B cell (primary cell): ENCODE measurements around the gene NAV1. TPM values are rescaled to one million over a fixed set of nuclear protein-coding genes. Genes with fewer than 3 reads are reported as not detected.

Source experiments
- ATAC-seq: fragments of 200-7000 bp; cut with Tn5 transposase; one replicate; pipeline ENCODE4 v1.10.0; 2021; ENCODE audit warnings: low read depth, mild to moderate bottlenecking, moderate number of reproducible peaks, moderate library complexity
- CTCF ChIA-PET: fragments of 350-600 bp; sonication (Branson Sonifier 250); formaldehyde crosslinking; loops from one replicate; lab custom pipeline; 2021; ENCODE audit warnings: antibody characterized with exemption, inconsistent platforms; lab: Charles Lee
- POLR2A ChIA-PET: fragments of 350-600 bp; sonication (Branson Sonifier 250); formaldehyde crosslinking; loops from one replicate; lab custom pipeline; 2021; ENCODE audit warnings: antibody characterized with exemption; lab: Charles Lee
- DNase-seq: peaks from one replicate; pipeline ENCODE4 v3.0.0; 2013
- H2AFZ ChIP-seq: 2 replicates; pipeline ENCODE4 v1.6.1; 2012; ENCODE audit warnings: mild to moderate bottlenecking, low read depth, low read length; ENCODE audit not compliant: insufficient read depth, poor library complexity, severe bottlenecking
- H3K27ac ChIP-seq, 2 donors: 1 replicate in 1 of 2; 2 replicates in 1 of 2; pipeline ENCODE4 v1.5.1; 2012 to 2013; ENCODE audit warnings: low read length in 2 of 2, mild to moderate bottlenecking in 2 of 2, moderate library complexity in 1 of 2
- H3K27me3 ChIP-seq, 4 experiments: fragments of 200-600 bp in 1 of 4; sonication (generic) in 1 of 4; replicated peaks in 1 of 4; 1 replicate in 2 of 4; 2 replicates in 2 of 4; pipeline versions ENCODE4 v1.6.1 to v1.7.0; 2013 to 2016; ENCODE audit warnings: low read length in 3 of 4, mild to moderate bottlenecking in 2 of 4, mixed read lengths in 1 of 4, moderate library complexity in 1 of 4; ENCODE audit not compliant: insufficient read depth in 4 of 4, control insufficient read depth in 3 of 4; ENCODE audit errors: control extremely low read depth in 1 of 4
- H3K36me3 ChIP-seq, 2 experiments: replicated peaks in 1 of 2; 1 replicate in 1 of 2; 2 replicates in 1 of 2; pipeline versions ENCODE4 v1.6.1 to v1.7.1; 2013; ENCODE audit warnings: low read length in 1 of 2; ENCODE audit not compliant: insufficient read depth in 2 of 2, control insufficient read depth in 1 of 2; ENCODE audit errors: control extremely low read depth in 1 of 2, extremely low read depth in 1 of 2
- H3K4me1 ChIP-seq, 2 donors: fragments of 200-600 bp in 1 of 2; sonication (generic) in 1 of 2; 1 replicate in 1 of 2; 2 replicates in 1 of 2; pipeline versions ENCODE4 v1.5.1 to v1.6.1; 2013 to 2017; ENCODE audit warnings: low read length in 2 of 2; ENCODE audit not compliant: control insufficient read depth in 2 of 2, insufficient read depth in 2 of 2
- H3K4me2 ChIP-seq: replicated peaks from 2 replicates; pipeline ENCODE3; 2012; ENCODE audit warnings: mild to moderate bottlenecking, low read depth, low read length; ENCODE audit not compliant: poor library complexity, severe bottlenecking
- H3K4me3 ChIP-seq, 5 experiments: fragments of 200-600 bp in 1 of 5; sonication (generic) in 1 of 5; 1 replicate in 3 of 5; 2 replicates in 2 of 5; pipeline versions ENCODE4 v1.5.1 to v1.7.0; 2011 to 2016; ENCODE audit warnings: low read length in 4 of 5, mild to moderate bottlenecking in 4 of 5, low read depth in 2 of 5, control low read depth in 1 of 5, moderate library complexity in 1 of 5; ENCODE audit not compliant: insufficient read depth in 1 of 5; ENCODE audit errors: control extremely low read depth in 1 of 5, extremely low read depth in 1 of 5
- H3K79me2 ChIP-seq: fragments of 200-600 bp; sonication (generic); one replicate; pipeline ENCODE4 v1.6.0; 2016; ENCODE audit warnings: low read length; ENCODE audit not compliant: control insufficient read depth, insufficient read depth
- H3K9ac ChIP-seq: fragments of 200-600 bp; sonication (generic); 2 replicates; pipeline ENCODE4 v1.6.1; 2017; ENCODE audit warnings: mild to moderate bottlenecking, low read length, moderate library complexity
- H3K9me3 ChIP-seq, 3 donors: one replicate each; pipeline versions ENCODE4 v1.6.1 to v1.7.1; 2013; ENCODE audit warnings: low read length in 2 of 3; ENCODE audit not compliant: control insufficient read depth in 2 of 3, insufficient read depth in 1 of 3; ENCODE audit errors: control extremely low read depth in 1 of 3
- H4K20me1 ChIP-seq: 2 replicates; pipeline ENCODE4 v1.6.0; 2012; ENCODE audit warnings: mild to moderate bottlenecking, low read length; ENCODE audit not compliant: insufficient read depth, control insufficient read depth, poor library complexity, severe bottlenecking
- H3K27ac Mint-ChIP-seq: one replicate; pipeline ENCODE4 v1.8.0; 2021; ENCODE audit warnings: mixed read lengths
- H3K27me3 Mint-ChIP-seq: one replicate; pipeline ENCODE4 v1.8.0; 2021; ENCODE audit warnings: mixed read lengths
- H3K4me1 Mint-ChIP-seq: one replicate; pipeline ENCODE4 v1.8.0; 2021; ENCODE audit warnings: mixed read lengths
- H3K4me3 Mint-ChIP-seq: one replicate; pipeline ENCODE4 v1.8.0; 2021; ENCODE audit warnings: mixed read lengths
- H3K9me3 Mint-ChIP-seq: one replicate; pipeline ENCODE4 v1.8.0; 2022; ENCODE audit warnings: mixed read lengths; ENCODE audit not compliant: insufficient read depth
- CTCF ChIP-seq: fragments of 200-600 bp; IDR thresholded peaks from one replicate; pipeline ENCODE4 v1.8.0; 2022; ENCODE audit warnings: antibody characterized with exemption, mild to moderate bottlenecking
- EZH2 ChIP-seq: IDR thresholded peaks from 2 replicates; pipeline ENCODE4 v1.6.1; 2012; ENCODE audit warnings: borderline replicate concordance, low read depth, mild to moderate bottlenecking, moderate library complexity, low read length; ENCODE audit not compliant: insufficient read depth, poor library complexity, severe bottlenecking
- WGBS: methylation state at CpG from one replicate; pipeline ENCODE4 v1.1.5; 2013; ENCODE audit warnings: missing lambda C conversion rate; ENCODE audit not compliant: insufficient coverage; 5-methylcytosine and 5-hydroxymethylcytosine counted together
- intact Hi-C: fragments of 100-400 bp; cut with micrococcal nuclease; formaldehyde crosslinking; loops from one replicate; pipeline ENCODE4 v1.10.0; 2022
- polyA plus RNA-seq: library from polyadenylated mRNA; depleted of rRNA; stranded (reverse); fragments of >200 nt; gene quantifications from 2 replicates; pipeline ENCODE4 v1.2.3, GENCODE V29; 2012
- total RNA-seq, 2 donors: library from RNA; stranded (reverse); fragments of 120-200 nt in 1 of 2; gene quantifications; 1 replicate in 1 of 2; 2 replicates in 1 of 2; pipeline versions ENCODE4 v1.2.3 to v1.2.4, GENCODE V29; 2013 to 2022

Gene NAV1
- total and polyA plus RNA-seq, 2 donors (not counting 1 experiment from before 2014, with no cell fraction given): 1.5 to 4.3 TPM

- Histone ChIP-seq H3K9ac (no peak overlapping the region), H2AFZ (no peak overlapping the region), H3K27ac (no peak overlapping the region), H3K4me2 (no peak overlapping the region), H3K4me3 (no peak overlapping the region), H3K79me2 (no peaks in the 10 kb centered on the region), H3K27me3 (no peaks in the 10 kb centered on the region), H3K9me3 (peaks cover 0 to 25% (median 0%) of the 10 kb centered on the region in 3 donors), H3K4me1 (no peaks in the 10 kb centered on the region), H3K36me3 (no peaks in the 10 kb centered on the region), H4K20me1 (no peaks in the 10 kb centered on the region)
- ATAC-seq (no peak), DNase-seq (no peak)
- TF ChIP-seq CTCF (no peak), EZH2 (no peak)
- no CpG with 5 or more reads among the region's 1 CpG for WGBS
- no peak overlapping the region for H3K4me3 Mint-ChIP-seq
- H3K4me1 Mint-ChIP-seq: no peaks in the 10 kb centered on the region
- no peaks in the 10 kb centered on the region for H3K9me3 Mint-ChIP-seq
- no peaks in the 10 kb centered on the region for H3K27me3 Mint-ChIP-seq
- no peak overlapping the region for H3K27ac Mint-ChIP-seq
- POLR2A ChIA-PET: no interaction called here
- intact Hi-C loops: no loop called here
- CTCF ChIA-PET: interaction anchor here (8.0 kb wide), 1 partner anchor 13 kb away, joined by 54 read pairs; no protein-coding TSS in a partner anchor
Observed at GRCh38 chr1:201525193-201525778, 13.6 kb upstream of the NAV1 start.

- no peaks in the 10 kb centered on the region for H3K27me3 Mint-ChIP-seq
- Histone ChIP-seq H3K27ac (no peak overlapping the region), H3K36me3 (no peaks in the 10 kb centered on the region), H3K4me2 (no peak overlapping the region), H3K79me2 (no peaks in the 10 kb centered on the region), H3K27me3 (no peaks in the 10 kb centered on the region), H3K4me1 (no peaks in the 10 kb centered on the region), H2AFZ (no peak overlapping the region), H3K9me3 (peaks cover 0 to 18% (median 0%) of the 10 kb centered on the region in 3 donors), H4K20me1 (no peaks in the 10 kb centered on the region), H3K4me3 (no peak overlapping the region), H3K9ac (no peak overlapping the region)
- TF ChIP-seq CTCF: no peak
- no peak for TF ChIP-seq EZH2
- no CpG with 5 or more reads among the region's 5 CpGs for WGBS
- POLR2A ChIA-PET: no interaction called here
- intact Hi-C loops: no loop called here
- no peaks in the 10 kb centered on the region for H3K4me1 Mint-ChIP-seq
- ATAC-seq (no peak), DNase-seq (no peak)
- CTCF ChIA-PET: interaction anchor here (0.7 to 8.0 kb wide), 2 partner anchors 16 to 45 kb away, joined by 3 to 54 read pairs; no protein-coding TSS in a partner anchor
- no peak overlapping the region for H3K27ac Mint-ChIP-seq
- H3K9me3 Mint-ChIP-seq: no peaks in the 10 kb centered on the region
- H3K4me3 Mint-ChIP-seq: no peak overlapping the region
Observed at GRCh38 chr1:201527879-201528278, 11.0 kb upstream of the NAV1 start.
